ENCODE data around the gene ARPP21.
"Not testable (repeated sequence)": the region's sequence is repeated elsewhere in the genome, so short reads cannot be mapped to it uniquely, and the experiment has no call there.

The ARPP21 gene

GRCh38 chr3:35782355-35782754 lies 143.0 kb downstream of the ARPP21 start:
- no peak for DNase-seq

- no peak for DNase-seq
These were observed 144.8 kb downstream of the ARPP21 start for GRCh38 chr3:35784169-35784568.

- DNase-seq = no peak
These were observed 146.0 kb downstream of the ARPP21 start for GRCh38 chr3:35785234-35785888.

DNA sequence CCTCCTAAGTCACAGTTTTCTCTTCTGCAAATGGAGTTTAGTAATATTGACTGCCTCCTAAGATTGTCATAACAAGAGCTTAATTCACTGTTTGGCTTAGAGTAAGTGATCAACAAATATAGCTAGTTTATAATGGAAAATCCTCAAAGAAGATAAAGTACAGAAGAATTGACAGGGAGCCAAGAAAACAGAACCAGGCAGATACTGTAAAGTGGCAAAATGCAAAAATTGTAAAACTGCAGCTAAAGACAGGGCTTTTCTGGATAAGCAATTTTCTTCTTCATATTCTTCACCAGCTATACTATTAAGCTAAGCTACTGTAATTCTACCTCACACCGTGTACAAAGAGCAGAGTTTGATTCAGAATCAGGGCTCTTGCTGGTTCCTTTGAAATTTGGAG lies 148.6 kb downstream of the ARPP21 start:
- DNase-seq = no peak

- no peak for DNase-seq
These were observed 149.9 kb downstream of the ARPP21 start for GRCh38 chr3:35789042-35789831.

DNA sequence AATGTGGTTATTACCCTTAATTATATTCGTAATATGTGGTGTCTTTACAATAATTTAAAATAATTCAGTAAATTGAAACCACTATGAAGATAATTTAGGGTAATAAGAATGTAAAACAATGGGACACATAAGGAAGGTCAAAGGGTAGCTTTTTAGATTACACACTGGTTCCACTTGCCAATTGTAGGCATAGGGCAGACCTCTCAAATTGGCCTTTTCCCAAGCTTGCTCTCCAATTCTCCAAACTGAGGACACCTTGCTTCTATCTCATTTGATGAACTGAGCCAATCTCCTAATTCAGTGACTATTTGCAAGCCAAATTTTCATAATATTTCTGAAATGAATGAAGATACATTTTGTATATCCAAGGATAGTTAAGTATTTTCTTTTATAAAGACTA lies 151.4 kb downstream of the ARPP21 start:
- no peak for DNase-seq

DNA sequence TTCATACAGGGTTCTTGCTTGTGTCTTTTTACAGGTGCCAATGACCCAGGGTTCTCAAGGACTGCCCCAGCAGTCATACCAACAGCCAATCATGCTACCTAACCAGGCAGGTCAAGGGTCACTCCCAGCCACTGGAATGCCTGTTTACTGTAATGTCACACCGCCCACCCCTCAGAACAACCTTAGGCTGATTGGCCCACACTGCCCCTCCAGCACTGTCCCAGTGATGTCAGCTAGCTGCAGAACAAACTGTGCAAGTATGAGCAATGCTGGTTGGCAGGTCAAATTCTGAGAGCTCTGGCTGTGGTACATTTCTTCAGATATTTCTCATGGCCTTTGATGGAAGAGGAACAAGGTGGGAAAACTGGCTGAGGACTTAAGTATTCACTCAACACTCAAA lies 154.3 kb downstream of the ARPP21 start:
- DNase-seq = no peak

DNA sequence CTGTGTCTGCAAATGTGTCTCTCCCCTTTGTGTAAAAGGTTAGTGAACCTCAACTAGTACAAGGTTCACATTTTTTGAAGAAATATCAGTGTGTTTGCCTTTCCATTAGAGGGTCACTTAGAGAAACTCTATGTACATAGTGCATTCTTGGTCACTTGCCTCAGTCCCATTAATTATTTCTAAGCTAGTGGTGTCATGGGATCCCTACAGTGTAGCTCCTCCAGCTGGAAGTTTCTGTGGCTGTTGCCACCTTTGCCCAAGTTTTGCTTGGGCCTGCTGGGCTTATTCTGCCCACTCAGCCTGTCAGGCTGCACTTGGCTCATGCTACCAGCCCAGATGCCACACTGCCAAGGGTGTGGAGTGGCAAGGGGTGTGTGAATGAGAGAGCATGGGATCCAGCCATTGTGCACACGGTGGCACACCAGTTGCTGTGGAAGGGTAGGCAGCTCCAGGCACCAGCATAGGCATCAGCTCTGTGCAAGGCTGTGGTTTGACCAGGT lies 161.7 kb downstream of the ARPP21 start:
- no peak for DNase-seq

GRCh38 chr3:35814531-35814930 lies 175.2 kb downstream of the ARPP21 start:
- DNase-seq = no peak

DNA sequence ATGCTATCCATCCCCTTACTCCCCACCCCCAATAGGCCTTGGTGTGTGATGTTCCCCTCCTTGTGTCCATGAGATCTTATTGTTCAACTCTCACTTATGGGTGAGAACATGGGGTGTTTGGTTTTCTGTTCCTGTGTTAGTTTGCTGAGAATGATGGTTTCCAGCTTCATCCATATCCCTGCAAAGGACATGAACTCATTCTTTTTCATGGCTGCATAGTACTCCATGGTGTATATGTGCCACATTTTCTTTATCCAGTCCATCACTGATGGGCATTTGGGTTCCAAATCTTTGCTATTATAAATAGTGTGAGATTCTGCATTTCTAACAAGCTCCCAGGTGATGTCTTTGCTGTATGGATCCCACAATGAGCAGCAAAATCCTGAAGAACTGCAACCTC lies 176.5 kb downstream of the ARPP21 start:
- DNase-seq = not testable (repeated sequence)

DNA sequence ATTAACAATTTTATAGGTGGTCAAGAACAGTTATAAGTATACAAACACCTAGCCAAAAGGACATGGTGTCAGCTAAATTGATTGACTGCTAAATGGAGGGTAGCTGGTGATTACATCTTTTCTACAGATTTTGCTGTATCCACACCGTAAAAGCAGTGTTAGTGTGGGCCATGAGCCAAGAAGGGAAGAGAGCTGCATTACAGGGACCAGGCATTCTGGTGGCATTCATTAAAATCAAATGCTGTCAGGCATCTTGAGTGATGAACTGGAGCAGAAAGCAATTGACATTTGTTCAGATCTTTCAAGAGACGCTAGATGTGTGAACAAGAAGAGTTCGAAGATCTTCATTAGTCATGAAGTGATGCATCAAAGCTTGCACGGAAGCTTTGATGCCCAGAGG lies 177.9 kb downstream of the ARPP21 start:
- DNase-seq = no peak

DNA sequence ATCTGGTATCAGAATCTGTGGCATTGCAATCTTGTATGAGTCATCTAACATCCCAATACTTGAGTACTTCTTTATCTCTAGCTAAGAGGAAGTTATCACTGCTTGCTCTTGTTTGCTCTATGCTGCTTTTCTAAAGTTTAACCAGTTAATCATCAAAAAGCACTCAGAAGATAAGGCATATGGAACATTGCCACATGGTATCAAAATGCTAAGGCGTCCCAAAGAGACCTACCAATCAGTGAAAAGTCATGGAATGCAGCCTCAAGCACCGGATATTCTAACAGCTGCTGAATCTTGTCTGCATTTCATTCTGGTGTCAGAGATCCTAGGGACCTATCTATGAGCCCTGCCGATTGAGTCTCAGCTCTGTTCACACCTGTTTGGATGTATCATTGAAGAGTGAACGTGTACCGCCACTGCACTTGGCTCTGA lies 192.8 kb downstream of the ARPP21 start:
- DNase-seq = no peak

Data from activated CD4-positive, alpha-beta T cell treated with anti-CD3 and anti-CD28 coated beads, Interleukin-10, Interleukin-2, amounts not matched to agents 100 ng/mL and 50 ng/mL, durations not matched to agents 16 hours and 8 hours (primary cell).